ENCODE data around the gene IFT88.

IFT88 gene

DNA sequence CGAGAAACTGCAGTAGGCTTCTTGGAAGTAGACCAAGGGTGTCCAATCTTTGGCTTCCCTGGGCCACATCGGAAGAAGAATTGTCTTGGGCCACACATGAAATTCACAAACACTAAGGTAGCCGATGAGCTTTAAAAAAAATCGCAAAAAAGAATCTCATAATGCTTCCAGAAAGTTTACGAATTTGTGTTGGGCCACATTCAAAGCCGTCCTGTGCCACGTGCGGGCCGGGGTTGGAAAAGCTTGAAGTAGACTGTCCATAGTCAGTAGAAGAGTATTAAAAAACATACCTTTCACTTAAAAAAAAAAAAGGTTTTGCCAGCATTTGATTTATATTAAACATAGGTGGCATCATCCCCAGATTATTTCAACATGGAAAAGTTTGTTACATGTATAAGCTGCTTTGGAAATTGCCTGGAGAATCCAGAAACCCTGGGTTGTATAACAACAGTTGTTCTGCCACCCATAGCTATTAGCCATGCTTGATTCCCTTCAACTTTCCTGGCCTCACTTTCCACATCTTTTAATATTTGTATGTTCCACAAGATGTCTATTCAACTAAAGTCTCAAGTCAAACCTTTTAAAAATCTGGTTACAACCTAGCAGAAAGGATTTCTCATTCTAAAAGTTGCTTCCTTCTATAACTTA lies 1.0 kb downstream of the IFT88 start:
- DNase-seq: no peak

GRCh38 chr13:20570517-20570916 lies 3.6 kb downstream of the IFT88 start:
- DNase-seq: no peak

DNA sequence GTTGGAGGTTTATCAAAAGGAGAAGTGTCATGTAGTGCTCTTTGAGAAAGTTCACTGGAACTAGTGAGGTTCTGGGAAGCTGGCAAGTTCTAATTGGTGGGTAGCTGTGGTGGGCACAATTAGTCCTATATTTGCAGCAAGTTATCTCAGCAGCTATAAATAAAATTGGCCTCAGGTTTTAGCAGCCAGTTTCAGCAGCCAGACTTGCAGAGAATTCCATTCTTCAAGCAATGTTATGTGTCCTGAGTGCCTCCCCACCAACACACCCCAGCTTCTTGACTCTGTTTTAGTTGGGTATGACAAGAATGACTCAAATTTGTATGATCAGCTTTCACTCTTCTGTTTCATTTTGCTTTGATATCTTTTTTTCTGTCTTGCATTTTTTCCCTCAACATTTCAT lies 4.7 kb downstream of the IFT88 start:
- no peak for DNase-seq

GRCh38 chr13:20573186-20573585 lies 6.2 kb downstream of the IFT88 start:
- no peak for DNase-seq

GRCh38 chr13:20573636-20574035 lies 6.7 kb downstream of the IFT88 start:
- no peak for DNase-seq

GRCh38 chr13:20579191-20579590 lies 12.2 kb downstream of the IFT88 start:
- no peak for DNase-seq

GRCh38 chr13:20580257-20580656 lies 13.3 kb downstream of the IFT88 start:
- DNase-seq: no peak

DNA sequence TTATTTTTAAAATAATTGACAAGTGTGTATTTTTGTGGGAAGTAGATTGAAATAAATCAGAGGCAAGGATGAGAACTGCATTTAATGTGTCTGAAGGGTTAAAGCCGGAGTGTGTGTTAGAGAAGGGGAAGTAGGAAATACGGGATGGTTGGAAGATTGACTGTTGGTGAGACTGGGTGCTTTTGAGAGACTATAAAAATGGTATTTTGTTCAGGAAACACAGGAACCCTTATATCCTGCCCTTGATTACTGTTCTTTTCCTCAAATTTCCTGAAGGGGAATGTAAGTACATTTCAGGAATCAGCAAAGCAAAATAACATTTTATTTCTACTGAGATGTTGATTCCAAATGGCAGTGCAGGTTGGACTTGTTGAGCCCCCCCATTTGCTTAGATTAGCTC lies 15.1 kb downstream of the IFT88 start:
- DNase-seq: no peak

- DNase-seq: no peak
These were observed 16.9 kb downstream of the IFT88 start for GRCh38 chr13:20583803-20584293.

GRCh38 chr13:20585371-20585770 lies 18.4 kb downstream of the IFT88 start:
- no peak for DNase-seq

DNA sequence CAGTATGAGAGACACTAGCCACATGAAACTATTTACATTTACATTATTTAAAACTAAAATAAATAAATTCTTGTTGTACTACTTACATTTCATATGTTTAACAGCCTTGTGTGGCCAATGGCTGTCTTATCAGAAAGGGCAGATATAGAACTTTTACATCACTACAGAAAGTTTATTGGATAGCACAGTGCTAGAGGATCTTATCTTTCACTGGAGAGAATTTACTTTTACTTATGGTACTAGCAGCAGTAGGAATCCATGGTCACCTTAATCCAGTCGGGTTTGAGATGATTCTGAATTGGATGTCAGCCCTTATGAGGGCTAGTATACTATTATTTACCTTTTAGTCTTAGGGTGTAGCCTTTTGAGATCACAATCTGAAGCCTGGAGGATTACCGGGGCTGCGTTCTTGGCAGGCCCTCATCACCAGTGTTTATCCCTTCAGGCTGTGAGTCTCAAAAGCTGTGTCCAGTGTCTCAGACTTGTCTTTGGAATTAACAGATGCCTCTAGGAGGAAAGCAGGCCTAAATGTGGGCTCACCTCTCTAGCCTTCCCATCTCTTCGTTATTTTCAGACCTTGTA lies 21.7 kb downstream of the IFT88 start:
- no peak for DNase-seq

DNA sequence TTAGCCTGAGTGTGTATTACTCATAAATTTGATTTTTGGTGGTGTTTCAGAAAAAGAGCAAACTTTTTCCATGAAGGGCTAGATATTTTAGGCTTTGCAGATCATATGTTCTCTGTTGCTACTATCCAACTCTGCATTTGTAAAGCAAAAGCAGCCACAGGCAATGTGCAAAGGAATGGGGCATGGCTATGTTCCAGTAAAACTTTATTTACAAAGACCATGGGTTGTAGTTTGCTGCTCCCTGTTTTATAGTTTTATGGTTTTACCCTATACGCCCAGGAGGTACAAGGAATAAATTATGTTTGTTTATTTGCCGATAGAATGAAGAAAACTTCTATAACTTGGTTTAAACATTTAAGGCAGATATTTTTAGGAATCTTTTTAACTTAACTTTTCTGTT lies 23.6 kb downstream of the IFT88 start:
- no peak for DNase-seq

GRCh38 chr13:20592606-20593005 lies 25.6 kb downstream of the IFT88 start:
- DNase-seq: no peak

DNA sequence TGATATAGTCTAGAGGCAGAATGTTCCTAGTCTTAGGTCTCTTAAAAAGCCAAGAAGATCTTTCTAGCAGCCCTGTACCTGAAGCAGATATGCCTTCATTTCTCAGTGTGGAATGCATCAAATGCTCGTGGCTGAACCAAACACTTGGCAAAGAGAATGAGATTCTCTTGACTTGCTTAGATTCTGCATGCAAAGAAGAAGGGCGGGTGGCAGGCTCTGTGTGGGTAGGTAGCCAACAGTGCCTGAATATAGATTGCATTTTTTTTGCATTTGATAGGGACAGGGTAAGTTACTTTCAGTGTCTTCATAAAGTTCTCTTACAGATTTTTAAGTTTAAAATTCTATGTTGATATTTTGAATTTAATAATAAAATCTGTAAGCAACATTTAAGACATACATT lies 27.3 kb downstream of the IFT88 start:
- no peak for DNase-seq

GRCh38 chr13:20607015-20607414 lies 40.1 kb downstream of the IFT88 start:
- DNase-seq: no peak

GRCh38 chr13:20608438-20609020 lies 41.6 kb downstream of the IFT88 start:
- DNase-seq: no peak

GRCh38 chr13:20609145-20609544 lies 42.2 kb downstream of the IFT88 start:
- DNase-seq: no peak

DNA sequence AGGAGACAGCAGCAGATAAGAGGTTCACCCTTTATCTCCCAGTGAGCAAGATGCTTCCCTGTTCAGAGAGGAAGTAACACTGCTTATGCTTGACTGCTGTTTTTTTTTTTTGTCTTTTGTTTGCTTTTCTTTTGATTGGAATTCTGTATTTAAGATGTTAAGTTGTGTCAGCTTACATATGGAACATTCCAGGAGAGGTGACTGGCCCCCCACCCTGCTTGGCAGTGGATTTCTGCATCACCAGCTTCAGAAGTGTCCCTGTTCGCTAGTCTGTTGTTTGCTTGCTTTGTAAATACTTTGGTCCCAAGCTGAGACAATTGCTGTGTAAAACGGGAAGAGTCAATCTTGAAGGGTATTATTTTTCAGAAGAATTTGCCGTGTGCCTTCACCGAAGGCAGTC lies 43.0 kb downstream of the IFT88 start:
- no peak for DNase-seq

DNA sequence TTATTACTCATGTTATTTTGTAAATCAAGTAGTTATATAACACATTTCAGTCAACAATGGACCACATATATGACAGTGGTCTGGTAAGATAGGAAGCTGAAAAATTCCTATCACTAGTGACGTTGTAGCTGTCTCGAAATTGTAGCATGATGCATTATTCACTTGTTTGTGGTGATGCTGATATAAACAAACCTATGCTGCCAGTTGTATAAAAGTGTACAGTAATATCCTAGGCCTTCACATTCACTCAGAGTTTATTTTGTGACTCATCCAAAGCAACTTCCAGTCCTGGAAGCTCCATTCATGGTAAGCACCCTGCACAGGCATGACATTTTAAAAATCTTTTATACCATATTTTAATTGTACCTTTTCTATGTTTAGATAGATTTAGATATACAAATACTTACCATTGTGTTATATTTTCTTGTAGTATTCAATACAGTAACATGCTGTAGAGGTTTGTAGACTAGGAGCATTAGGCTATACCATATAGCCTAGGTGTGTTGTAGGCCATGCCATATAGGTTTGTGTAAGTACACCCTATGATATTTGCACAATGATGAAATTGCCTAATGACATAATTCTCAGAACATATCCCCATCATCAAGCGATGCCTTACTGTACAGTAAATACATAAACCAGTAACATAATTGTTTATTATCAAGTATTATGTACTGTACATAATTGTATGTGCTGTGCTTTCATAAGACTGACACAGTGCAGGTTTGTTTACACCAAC lies 49.3 kb downstream of the IFT88 start:
- no peak for DNase-seq

GRCh38 chr13:20623000-20623399 lies 56.0 kb downstream of the IFT88 start:
- no peak for DNase-seq

GRCh38 chr13:20624213-20624612 lies 57.3 kb downstream of the IFT88 start:
- no peak for DNase-seq

DNA sequence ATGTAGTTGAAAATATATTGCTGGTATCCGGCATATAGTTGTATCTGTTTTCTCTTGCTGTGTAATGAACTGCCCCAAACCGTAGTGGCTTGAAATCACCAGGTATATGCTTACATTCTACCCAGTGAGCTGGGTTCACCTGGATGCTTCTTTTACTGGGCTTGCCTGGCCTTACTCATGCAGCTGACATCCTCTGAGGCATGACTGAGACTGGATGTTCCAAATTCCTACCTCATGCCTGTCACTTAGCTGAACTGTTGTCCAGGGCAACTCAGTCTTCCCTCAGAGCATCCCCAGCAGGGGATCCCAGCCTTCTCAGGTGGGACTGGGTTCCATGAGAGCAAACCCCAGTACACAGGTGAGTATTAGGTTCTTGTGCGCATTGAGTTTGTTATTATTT lies 66.8 kb downstream of the IFT88 start:
- no peak for DNase-seq

DNA sequence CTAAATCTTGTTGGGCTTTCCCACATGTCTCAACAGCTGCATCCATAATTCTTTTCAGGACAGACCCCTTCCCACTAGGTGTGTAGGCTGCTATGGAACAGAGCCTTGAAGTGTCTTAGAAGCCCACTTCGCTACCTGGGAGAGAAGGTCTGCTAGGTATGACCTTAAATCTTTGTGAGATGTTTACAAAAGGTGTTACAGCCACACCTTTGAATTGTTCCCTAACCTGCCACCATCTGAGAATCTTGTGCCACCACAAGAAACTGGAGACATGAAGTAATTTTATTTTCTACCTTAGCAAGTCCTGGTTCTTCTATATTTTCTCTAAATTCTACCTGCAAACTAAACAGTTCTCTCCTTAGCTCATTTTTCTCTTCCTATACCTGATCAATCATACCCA lies 69.1 kb downstream of the IFT88 start:
- DNase-seq: no peak

- DNase-seq: no peak
These were observed 70.9 kb downstream of the IFT88 start for GRCh38 chr13:20637811-20638210.
